HepG2 (cell line): ENCODE data around the gene E2F1. TPM values are rescaled to one million over a fixed set of nuclear protein-coding genes. Genes with fewer than 3 reads are reported as not detected.

ENCODE experiments used
- CEBPG ChIP-seq: IDR thresholded peaks from 2 replicates; pipeline ENCODE4 v1.6.1; 2016
- CERS6 ChIP-seq: sonication (generic); formaldehyde crosslinking; IDR thresholded peaks from 2 replicates; pipeline ENCODE4 v1.5.0; 2020; ENCODE audit warnings: missing genetic modification reagents
- DPF2 ChIP-seq: sonication (generic); formaldehyde crosslinking; IDR thresholded peaks from 2 replicates; pipeline ENCODE4 v1.4.0; 2020; ENCODE audit warnings: mild to moderate bottlenecking, low read depth, missing genetic modification reagents, borderline replicate concordance
- FOXO1 ChIP-seq: sonication (generic); formaldehyde crosslinking; IDR thresholded peaks from 2 replicates; pipeline ENCODE4 v1.4.0; 2020; ENCODE audit warnings: missing genetic modification reagents
- GATAD2A ChIP-seq: IDR thresholded peaks from 2 replicates; pipeline ENCODE4 v1.6.1; 2016
- HOXA3 ChIP-seq: sonication (generic); formaldehyde crosslinking; IDR thresholded peaks from 2 replicates; pipeline ENCODE4 v1.5.0; 2020; ENCODE audit warnings: missing genetic modification reagents
- JUN ChIP-seq: sonication (generic); formaldehyde crosslinking; IDR thresholded peaks from 2 replicates; pipeline ENCODE4 v1.4.0; 2020; ENCODE audit warnings: mild to moderate bottlenecking, missing genetic modification reagents
- KDM5A ChIP-seq: fragments of 200-600 bp; sonication (generic); IDR thresholded peaks from 2 replicates; pipeline ENCODE4 v1.7.0; 2018; ENCODE audit warnings: antibody characterized with exemption, mild to moderate bottlenecking, low read length, borderline replicate concordance
- NFKB2 ChIP-seq: sonication (generic); formaldehyde crosslinking; IDR thresholded peaks from 2 replicates; pipeline ENCODE4 v1.4.0; 2020; ENCODE audit warnings: missing genetic modification reagents, borderline replicate concordance
- NONO ChIP-seq, 2 experiments: fragments of 450-650 bp in 1 of 2; sonication (generic) in 1 of 2; formaldehyde crosslinking in 1 of 2; IDR thresholded peaks in 1 of 2; conservative IDR thresholded peaks in 1 of 2; 2 replicates each; pipeline versions ENCODE4 v1.6.1 to v1.8.0; 2017 to 2022; ENCODE audit warnings: mild to moderate bottlenecking in 1 of 2, missing genetic modification reagents in 1 of 2, moderate library complexity in 1 of 2
- ONECUT2 ChIP-seq: sonication (generic); formaldehyde crosslinking; IDR thresholded peaks from 2 replicates; pipeline ENCODE4 v1.4.0; 2020; ENCODE audit warnings: missing genetic modification reagents
- SMAD1 ChIP-seq: sonication (generic); formaldehyde crosslinking; IDR thresholded peaks from 2 replicates; pipeline ENCODE4 v1.4.0; 2020; ENCODE audit warnings: missing genetic modification reagents, low read depth, mild to moderate bottlenecking, borderline replicate concordance
- TBX2 ChIP-seq: sonication (generic); formaldehyde crosslinking; IDR thresholded peaks from 2 replicates; pipeline ENCODE4 v1.5.0; 2020; ENCODE audit warnings: missing genetic modification reagents, mild to moderate bottlenecking, borderline replicate concordance
- WIZ ChIP-seq: sonication (generic); formaldehyde crosslinking; IDR thresholded peaks from 2 replicates; pipeline ENCODE4 v1.5.1; 2020; ENCODE audit warnings: mild to moderate bottlenecking, missing genetic modification reagents
- YEATS2 ChIP-seq: sonication (generic); formaldehyde crosslinking; IDR thresholded peaks from 2 replicates; pipeline ENCODE4 v1.4.0; 2020; ENCODE audit warnings: missing genetic modification reagents, borderline replicate concordance
- ZBED4 ChIP-seq: sonication (generic); formaldehyde crosslinking; IDR thresholded peaks from 2 replicates; pipeline ENCODE4 v1.4.0; 2020; ENCODE audit warnings: missing genetic modification reagents, borderline replicate concordance
- ZBTB37 ChIP-seq: sonication (generic); formaldehyde crosslinking; IDR thresholded peaks from 2 replicates; pipeline ENCODE4 v1.4.0; 2020; ENCODE audit warnings: mild to moderate bottlenecking, missing genetic modification reagents
- ZMYM3 ChIP-seq: sonication (generic); formaldehyde crosslinking; IDR thresholded peaks from 2 replicates; pipeline ENCODE4 v1.5.1; 2020; ENCODE audit warnings: mild to moderate bottlenecking, missing genetic modification reagents
- ZNF367 ChIP-seq: sonication (generic); formaldehyde crosslinking; IDR thresholded peaks from 2 replicates; pipeline ENCODE4 v1.4.0; 2020; ENCODE audit warnings: missing genetic modification reagents, borderline replicate concordance
- ZNF883 ChIP-seq: sonication (generic); formaldehyde crosslinking; IDR thresholded peaks from 2 replicates; pipeline ENCODE4 v1.5.1; 2020; ENCODE audit warnings: mild to moderate bottlenecking, missing genetic modification reagents; ENCODE audit errors: not compliant biosample characterization
- polyA plus RNA-seq, 8 experiments: library from polyadenylated mRNA; depleted of rRNA in 3 of 8; stranded (reverse) in 7 of 8; unstranded in 1 of 8; fragments of >200 nt; fragmentation: Illumina TruSeq in 4 of 8; extraction: Trizol in 4 of 8; gene quantifications; 2 replicates each; pipeline versions ENCODE4 v1.2.1 to v1.2.3, GENCODE V29; 2011 to 2016; ENCODE audit warnings: low read depth in 4 of 8, missing spikeins in 1 of 8, mixed read lengths in 1 of 8; ENCODE audit not compliant: insufficient read depth in 1 of 8
- total RNA-seq, 5 experiments: library from RNA; depleted of rRNA; stranded (reverse); fragments of >200 nt; fragmentation: Illumina TruSeq; extraction: Trizol; gene quantifications; 2 replicates each; pipeline ENCODE4 v1.2.3, GENCODE V29; 2016; ENCODE audit warnings: low read depth in 1 of 5
- TF ChIP-seq, protein P1 (sequence below): sonication (generic); formaldehyde crosslinking; IDR thresholded peaks from 2 replicates; pipeline ENCODE4 v1.4.0; 2020; ENCODE audit warnings: missing genetic modification reagents, borderline replicate concordance

E2F1 gene
- total and polyA plus RNA-seq, 2 of the 13 experiments (the other 11 are each of a cell fraction or from before 2014, with no cell fraction given), result 25.5 to 39.4 TPM

DNA sequence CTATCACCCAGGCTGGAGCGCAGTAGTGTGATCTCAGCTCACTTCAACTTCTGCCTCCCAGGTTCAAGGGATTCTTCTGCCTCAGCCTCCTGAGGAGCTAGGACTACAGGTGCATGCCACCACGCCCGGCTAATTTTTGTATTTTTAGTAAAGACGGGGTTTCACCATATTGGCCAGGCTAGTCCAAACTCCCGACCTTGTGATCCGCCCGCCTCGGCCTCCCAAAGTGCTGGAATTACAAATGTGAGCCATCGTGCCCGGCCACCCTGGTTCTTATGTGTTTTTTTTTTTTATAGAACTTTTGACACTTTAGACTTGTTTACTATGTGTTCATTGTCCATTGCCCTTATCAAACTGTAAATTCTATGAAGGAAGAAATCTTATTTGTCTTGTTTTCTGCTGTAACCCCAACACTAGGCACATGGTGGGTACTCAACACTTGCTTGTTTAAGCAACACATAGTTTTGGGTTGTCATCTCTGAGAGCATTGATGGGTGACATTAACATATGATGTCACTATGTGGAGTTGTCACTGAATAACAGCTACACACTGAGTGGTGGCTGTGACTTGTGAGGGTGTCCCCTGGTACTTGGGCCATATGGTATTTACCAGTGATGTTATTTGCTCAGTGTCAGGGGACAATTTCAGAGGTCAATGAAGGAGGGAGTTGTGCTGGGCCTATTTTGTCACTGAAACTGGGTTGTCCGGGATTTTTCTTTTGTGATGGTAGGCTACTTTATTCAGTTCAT, 35.4 kb upstream of the E2F1 start (continued):
- TF ChIP-seq JUN (CRISPR knock-in tag), result no peak
- no peak for TF ChIP-seq CERS6
- TF ChIP-seq DPF2 (CRISPR knock-in tag), result no peak
- 0 out of 2 replicates have a peak, but pooled peaks have one; percentile 32 for TF ChIP-seq TBX2 (CRISPR knock-in tag)
- no peak for TF ChIP-seq WIZ (CRISPR knock-in tag)
- TF ChIP-seq SMAD1 (CRISPR knock-in tag), result no peak
- no peak for TF ChIP-seq FOXO1 (CRISPR knock-in tag)
- no peak for TF ChIP-seq YEATS2
- peak; percentile 48; the same call in 1 of the 2 replicates for TF ChIP-seq HOXA3 (CRISPR knock-in tag)
- TF ChIP-seq ZNF367, result no peak
- no peak for TF ChIP-seq ZBED4
- TF ChIP-seq KDM5A, result no peak
- peak; percentile 31; the same call in 1 of the 2 replicates for TF ChIP-seq GATAD2A
- TF ChIP-seq ZBTB37, result no peak
- TF ChIP-seq, protein P1, sequence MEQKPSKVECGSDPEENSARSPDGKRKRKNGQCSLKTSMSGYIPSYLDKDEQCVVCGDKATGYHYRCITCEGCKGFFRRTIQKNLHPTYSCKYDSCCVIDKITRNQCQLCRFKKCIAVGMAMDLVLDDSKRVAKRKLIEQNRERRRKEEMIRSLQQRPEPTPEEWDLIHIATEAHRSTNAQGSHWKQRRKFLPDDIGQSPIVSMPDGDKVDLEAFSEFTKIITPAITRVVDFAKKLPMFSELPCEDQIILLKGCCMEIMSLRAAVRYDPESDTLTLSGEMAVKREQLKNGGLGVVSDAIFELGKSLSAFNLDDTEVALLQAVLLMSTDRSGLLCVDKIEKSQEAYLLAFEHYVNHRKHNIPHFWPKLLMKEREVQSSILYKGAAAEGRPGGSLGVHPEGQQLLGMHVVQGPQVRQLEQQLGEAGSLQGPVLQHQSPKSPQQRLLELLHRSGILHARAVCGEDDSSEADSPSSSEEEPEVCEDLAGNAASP (CRISPR knock-in tag), result 0 out of 2 replicates have a peak, but pooled peaks have one; percentile 18
- TF ChIP-seq CEBPG, result no peak
- TF ChIP-seq NONO (IDR thresholded peaks at IDR 0.05), result no peak
- TF ChIP-seq NONO (CRISPR knock-in tag; conservative IDR thresholded peaks at IDR 0.05), result 0 out of 2 replicates have a peak, but pooled peaks have one; percentile 39
- no peak for TF ChIP-seq ONECUT2 (CRISPR knock-in tag)
- TF ChIP-seq ZMYM3 (CRISPR knock-in tag), result peak; percentile 44; the same call in 1 of the 2 replicates
- no peak for TF ChIP-seq ZNF883 (CRISPR knock-in tag)
- TF ChIP-seq NFKB2 (CRISPR knock-in tag), result no peak
